HCT116 (cell line): ENCODE results near the gene TMEM201. TPM values are rescaled to one million over a fixed set of nuclear protein-coding genes. Genes with fewer than 3 reads are reported as not detected.

Experiments used
- ATAC-seq: fragments of 200-7000 bp; cut with Tn5 transposase; 2 replicates; pipeline ENCODE4 v1.9.1; 2020; ENCODE audit warnings: mild to moderate bottlenecking, moderate library complexity
- BruUV-seq: library from RNA; stranded (reverse); fragments of 400-500 nt; replicated peaks from 2 replicates; lab custom pipeline; 2021; lab: Mats Ljungman, UMichigan
- CTCF ChIA-PET: fragments of 300-600 bp; sonication (Branson Sonifier 250); formaldehyde crosslinking; loops from one replicate; lab custom pipeline; 2021; ENCODE audit warnings: antibody characterized with exemption; lab: Charles Lee
- POLR2A ChIA-PET: fragments of 300-600, 350-600 bp; sonication (Branson Sonifier 250); formaldehyde crosslinking; loops from one replicate; lab custom pipeline; 2021; ENCODE audit warnings: antibody characterized with exemption; lab: Charles Lee
- RAD21 ChIA-PET, 2 experiments: fragments of 300-600 bp; sonication (Branson Sonifier 250); formaldehyde crosslinking; loops; one replicate each; lab custom pipeline; 2023; ENCODE audit warnings: low total read pairs in 2 of 2; ENCODE audit not compliant: uncharacterized antibody in 2 of 2, unreplicated experiment in 2 of 2, low non-redundant PET in 1 of 2; lab: Charles Lee
- DNase-seq: peaks from one replicate; pipeline ENCODE4 v3.0.0-alpha.2; 2010; ENCODE audit warnings: low read depth, low spot score
- H2AFZ ChIP-seq: fragments of 200-600 bp; shearing (Covaris generic), sonication (generic); 2 replicates; pipeline ENCODE4 v1.6.1; 2017; ENCODE audit warnings: low read depth, mixed run types, mixed read lengths, antibody characterized with exemption, low read length; ENCODE audit not compliant: poor library complexity, severe bottlenecking
- H3K27ac ChIP-seq: 2 replicates; pipeline ENCODE4 v1.5.1; 2012; ENCODE audit warnings: low read depth, low read length
- H3K27me3 ChIP-seq: fragments of 200-600 bp; sonication (generic); 2 replicates; pipeline ENCODE4 v1.6.1; 2016; ENCODE audit warnings: mixed run types, low read length, mixed read lengths; ENCODE audit not compliant: insufficient read depth
- H3K36me3 ChIP-seq, 2 experiments: fragments of 200-500 bp in 1 of 2; fragments of 200-600 bp in 1 of 2; sonication (Bioruptor generic) in 1 of 2; sonication (generic) in 1 of 2; 2 replicates each; pipeline versions ENCODE4 v1.5.1 to v1.6.1; 2014 to 2016; ENCODE audit warnings: low read length in 2 of 2, inconsistent platforms in 1 of 2, mixed read lengths in 1 of 2, mixed run types in 1 of 2; ENCODE audit not compliant: insufficient read depth in 2 of 2, control insufficient read depth in 1 of 2
- H3K4me1 ChIP-seq, 2 experiments: fragments of 200-600 bp in 1 of 2; sonication (generic) in 1 of 2; 2 replicates each; pipeline versions ENCODE4 v1.5.1 to v1.6.1; 2012 to 2017; ENCODE audit warnings: low read length in 2 of 2, inconsistent platforms in 1 of 2, mild to moderate bottlenecking in 1 of 2, mixed read lengths in 1 of 2, mixed run types in 1 of 2, moderate library complexity in 1 of 2; ENCODE audit not compliant: insufficient read depth in 2 of 2, control insufficient read depth in 1 of 2
- H3K4me2 ChIP-seq: fragments of 200-600 bp; sonication (generic); 2 replicates; pipeline ENCODE4 v1.6.1; 2017; ENCODE audit warnings: mixed run types, low read length, mixed read lengths
- H3K4me3 ChIP-seq, 2 experiments: fragments of 200-600 bp in 1 of 2; sonication (generic) in 1 of 2; replicated peaks in 1 of 2; 2 replicates each; pipeline ENCODE4 v1.5.1; 2011 to 2016; ENCODE audit warnings: low read length in 2 of 2, control low read depth in 1 of 2, low read depth in 1 of 2, mild to moderate bottlenecking in 1 of 2, mixed read lengths in 1 of 2, mixed run types in 1 of 2
- H3K79me2 ChIP-seq: fragments of 200-600 bp; sonication (generic); 2 replicates; pipeline ENCODE4 v1.6.1; 2017; ENCODE audit warnings: mild to moderate bottlenecking, mixed run types, low read length, moderate library complexity, mixed read lengths; ENCODE audit not compliant: insufficient read depth
- H3K9ac ChIP-seq: fragments of 200-600 bp; sonication (generic); 2 replicates; pipeline ENCODE4 v1.6.1; 2016; ENCODE audit warnings: low read length, mixed read lengths
- H3K9me2 ChIP-seq: fragments of 200-600 bp; sonication (generic), shearing (Covaris generic); 2 replicates; pipeline ENCODE4 v1.6.1; 2017; ENCODE audit warnings: mixed run types, mild to moderate bottlenecking, moderate library complexity; ENCODE audit not compliant: insufficient read depth
- H3K9me3 ChIP-seq, 2 experiments: fragments of 200-500 bp in 1 of 2; fragments of 200-600 bp in 1 of 2; sonication (Bioruptor generic) in 1 of 2; sonication (generic) in 1 of 2; 2 replicates each; pipeline ENCODE4 v1.6.1; 2014 to 2017; ENCODE audit warnings: low read length in 2 of 2, mixed read lengths in 2 of 2, inconsistent platforms in 1 of 2, low read depth in 1 of 2, mild to moderate bottlenecking in 1 of 2, mixed run types in 1 of 2, moderate library complexity in 1 of 2; ENCODE audit not compliant: control insufficient read depth in 1 of 2, insufficient read depth in 1 of 2
- H4K20me1 ChIP-seq: fragments of 200-600 bp; sonication (generic), shearing (Covaris generic); 2 replicates; pipeline ENCODE4 v1.6.1; 2017; ENCODE audit warnings: mixed run types, mild to moderate bottlenecking, moderate library complexity; ENCODE audit not compliant: insufficient read depth
- EGR1 ChIP-seq: IDR thresholded peaks from 2 replicates; pipeline ENCODE4 v1.6.1; 2012; ENCODE audit warnings: low read depth
- TCF7L2 ChIP-seq: IDR thresholded peaks from 2 replicates; pipeline ENCODE4 v1.7.0; 2011; ENCODE audit warnings: borderline replicate concordance, inconsistent platforms; ENCODE audit not compliant: insufficient read depth, insufficient read length; ENCODE audit errors: extremely low read depth
- ZNF274 ChIP-seq: fragments of 200-500 bp; sonication (Bioruptor generic); IDR thresholded peaks from 2 replicates; pipeline ENCODE4 v1.6.1; 2014; ENCODE audit warnings: mild to moderate bottlenecking, low read depth, low read length, inconsistent platforms
- intact Hi-C: fragments of 100-400 bp; cut with micrococcal nuclease; formaldehyde crosslinking; loops from 2 replicates; pipeline ENCODE4 v1.10.0; 2022
- total RNA-seq: library from RNA; stranded (reverse); gene quantifications from one replicate; pipeline ENCODE4 v1.2.1, GENCODE V29; 2021; ENCODE audit not compliant: unreplicated experiment
- TF ChIP-seq, protein P1 (sequence below): IDR thresholded peaks from 2 replicates; pipeline ENCODE4 v1.6.1; 2012
- TF ChIP-seq, protein P2 (sequence below): IDR thresholded peaks from 2 replicates; pipeline ENCODE4 v1.6.1; 2012; ENCODE audit warnings: low read depth

Gene TMEM201
- total RNA-seq, 1 experiment from 2014 or later = 27.6 TPM

DNA sequence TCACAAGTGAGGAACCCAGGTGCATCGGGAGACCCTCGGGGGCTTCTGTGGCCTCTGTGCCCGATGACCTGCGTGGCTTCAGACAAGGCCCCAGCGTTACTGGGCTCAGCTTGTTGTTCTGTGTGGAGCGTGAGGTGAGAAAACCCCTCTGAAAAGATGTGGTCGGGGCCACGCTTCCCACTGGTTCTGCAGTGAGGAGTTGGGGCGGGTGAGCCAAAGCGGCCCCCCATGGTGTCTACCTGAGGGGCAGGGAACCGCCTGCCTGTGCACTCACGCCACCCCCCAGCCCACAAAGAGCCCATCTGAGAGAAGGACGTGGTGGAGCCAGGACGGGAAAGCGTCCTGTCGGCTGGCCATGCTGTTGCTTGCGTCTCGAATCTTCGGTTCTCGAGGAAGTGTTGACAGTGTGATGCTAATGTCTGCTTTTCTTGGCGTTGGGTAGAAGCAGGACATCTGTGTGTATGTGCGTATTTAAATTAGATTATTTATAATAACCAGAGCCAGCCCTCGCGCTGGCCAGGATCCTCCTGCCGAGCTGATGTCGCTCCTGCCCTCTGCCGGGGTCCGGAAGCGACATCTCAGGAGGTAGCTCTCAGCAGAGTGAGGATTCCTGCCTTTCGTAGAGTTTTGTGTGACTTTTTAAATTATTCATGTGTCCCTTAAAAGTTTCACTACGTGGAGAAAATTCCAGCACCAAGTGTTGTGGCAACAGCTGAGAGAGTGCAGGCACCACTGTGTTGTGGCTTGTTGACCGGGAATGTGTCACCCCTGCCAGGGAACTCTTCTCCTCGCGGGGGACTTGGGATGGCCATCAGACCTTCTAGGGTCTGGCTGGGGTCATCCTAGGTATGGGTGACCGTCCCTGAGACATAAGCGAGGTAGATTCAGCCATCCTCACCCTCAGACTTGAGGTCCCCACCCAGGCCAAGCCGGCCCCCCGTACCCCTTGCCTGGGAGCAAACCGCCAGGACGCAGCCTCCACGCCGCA lies 15.3 kb downstream of the TMEM201 start:
- RAD21 ChIA-PET = no interaction called here
- no peaks in the 10 kb centered on the region for H4K20me1 ChIP-seq
- no TSS peak for BruUV-seq
- ATAC-seq (no peak), DNase-seq (no peak)
- no peaks in the 10 kb centered on the region for H3K27me3 ChIP-seq
- CTCF ChIA-PET = no interaction called here
- no peak overlapping the region for H3K27ac ChIP-seq
- no peak overlapping the region for H3K4me3 ChIP-seq
- no peak overlapping the region for H2AFZ ChIP-seq
- POLR2A ChIA-PET = no interaction called here
- H3K4me2 ChIP-seq = no peak overlapping the region
- no peaks in the 10 kb centered on the region for H3K4me1 ChIP-seq
- H3K79me2 ChIP-seq = no peaks in the 10 kb centered on the region
- intact Hi-C loops = no loop called here
- TF ChIP-seq ZNF274 = no peak
- TF ChIP-seq EGR1 = no peak
- TF ChIP-seq, protein P1, sequence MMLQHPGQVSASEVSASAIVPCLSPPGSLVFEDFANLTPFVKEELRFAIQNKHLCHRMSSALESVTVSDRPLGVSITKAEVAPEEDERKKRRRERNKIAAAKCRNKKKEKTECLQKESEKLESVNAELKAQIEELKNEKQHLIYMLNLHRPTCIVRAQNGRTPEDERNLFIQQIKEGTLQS = no peak
- TF ChIP-seq, protein P2, sequence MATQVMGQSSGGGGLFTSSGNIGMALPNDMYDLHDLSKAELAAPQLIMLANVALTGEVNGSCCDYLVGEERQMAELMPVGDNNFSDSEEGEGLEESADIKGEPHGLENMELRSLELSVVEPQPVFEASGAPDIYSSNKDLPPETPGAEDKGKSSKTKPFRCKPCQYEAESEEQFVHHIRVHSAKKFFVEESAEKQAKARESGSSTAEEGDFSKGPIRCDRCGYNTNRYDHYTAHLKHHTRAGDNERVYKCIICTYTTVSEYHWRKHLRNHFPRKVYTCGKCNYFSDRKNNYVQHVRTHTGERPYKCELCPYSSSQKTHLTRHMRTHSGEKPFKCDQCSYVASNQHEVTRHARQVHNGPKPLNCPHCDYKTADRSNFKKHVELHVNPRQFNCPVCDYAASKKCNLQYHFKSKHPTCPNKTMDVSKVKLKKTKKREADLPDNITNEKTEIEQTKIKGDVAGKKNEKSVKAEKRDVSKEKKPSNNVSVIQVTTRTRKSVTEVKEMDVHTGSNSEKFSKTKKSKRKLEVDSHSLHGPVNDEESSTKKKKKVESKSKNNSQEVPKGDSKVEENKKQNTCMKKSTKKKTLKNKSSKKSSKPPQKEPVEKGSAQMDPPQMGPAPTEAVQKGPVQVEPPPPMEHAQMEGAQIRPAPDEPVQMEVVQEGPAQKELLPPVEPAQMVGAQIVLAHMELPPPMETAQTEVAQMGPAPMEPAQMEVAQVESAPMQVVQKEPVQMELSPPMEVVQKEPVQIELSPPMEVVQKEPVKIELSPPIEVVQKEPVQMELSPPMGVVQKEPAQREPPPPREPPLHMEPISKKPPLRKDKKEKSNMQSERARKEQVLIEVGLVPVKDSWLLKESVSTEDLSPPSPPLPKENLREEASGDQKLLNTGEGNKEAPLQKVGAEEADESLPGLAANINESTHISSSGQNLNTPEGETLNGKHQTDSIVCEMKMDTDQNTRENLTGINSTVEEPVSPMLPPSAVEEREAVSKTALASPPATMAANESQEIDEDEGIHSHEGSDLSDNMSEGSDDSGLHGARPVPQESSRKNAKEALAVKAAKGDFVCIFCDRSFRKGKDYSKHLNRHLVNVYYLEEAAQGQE = no peak
- no peak for TF ChIP-seq TCF7L2
- peaks cover 3 to 26% of the 10 kb centered on the region in 2 experiments; a peak in 3 of 4 replicates for H3K36me3 ChIP-seq
- no peaks in the 10 kb centered on the region for H3K9me3 ChIP-seq
- H3K9ac ChIP-seq = no peak overlapping the region
- no peaks in the 10 kb centered on the region for H3K9me2 ChIP-seq
